ENCODE data around the gene GDPD5. TPM values are rescaled to one million over a fixed set of nuclear protein-coding genes. Genes with fewer than 3 reads are reported as not detected.

GDPD5 gene
- total RNA-seq, 1 experiment from 2014 or later = 7.8 TPM

GRCh38 chr11:75479597-75480145 is 46.1 kb downstream of the GDPD5 start:
- Histone ChIP-seq H3K27ac (ENCODE audit: insufficient read length, low read depth, low read length) (no peak overlapping the region), H2AFZ (ENCODE audit: low read length) (no peak overlapping the region), H4K20me1 (ENCODE audit: control insufficient read depth, insufficient read depth, insufficient read length) (no peaks in the 10 kb centered on the region), H3K4me2 (ENCODE audit: insufficient read depth, insufficient read length, low read length) (no peak overlapping the region), H4K5ac (ENCODE audit: insufficient read length, low read depth, low read length) (no peak overlapping the region), H2BK5ac (ENCODE audit: insufficient read length, low read length) (no peak overlapping the region), H3K4me1 (ENCODE audit: insufficient read depth, low read length) (no peaks in the 10 kb centered on the region), H3K9ac (ENCODE audit: extremely low read depth, insufficient read length, low read length) (no peak overlapping the region), H3K14ac (ENCODE audit: insufficient read depth, low read length) (no peak overlapping the region), H2BK15ac (ENCODE audit: low read depth, low read length) (no peak overlapping the region), H4K8ac (replicated peaks; ENCODE audit: insufficient read length, low read depth, low read length) (no peak overlapping the region), H3T11ph (ENCODE audit: low read length) (no peak overlapping the region), H3K4ac (ENCODE audit: low read depth, low read length) (no peak overlapping the region), H3K79me2 (ENCODE audit: insufficient read depth, low read length) (no peaks in the 10 kb centered on the region), H4K91ac (ENCODE audit: insufficient read length, low read depth, low read length) (no peak overlapping the region), H3K56ac (ENCODE audit: insufficient read length, low read depth, low read length) (no peak overlapping the region), H3K18ac (ENCODE audit: insufficient read length, low read depth, low read length) (no peak overlapping the region), H2BK20ac (ENCODE audit: low read depth, low read length, poor library complexity, severe bottlenecking) (no peak overlapping the region), H2BK12ac (ENCODE audit: insufficient read length, low read depth, low read length) (no peak overlapping the region), H3K27me3 (ENCODE audit: insufficient read depth, low read length) (no peaks in the 10 kb centered on the region), H3K23ac (ENCODE audit: insufficient read length, low read depth, low read length) (no peak overlapping the region), H2AK5ac (ENCODE audit: insufficient read length, low read length) (no peak overlapping the region), H3K79me1 (ENCODE audit: insufficient read depth, low read depth, low read length, poor library complexity, severe bottlenecking) (no peaks in the 10 kb centered on the region), H2BK120ac (ENCODE audit: low read depth, low read length, poor library complexity, severe bottlenecking) (no peak overlapping the region), H3K23me2 (ENCODE audit: insufficient read length, low read depth, low read length, poor library complexity, severe bottlenecking) (no peaks in the 10 kb centered on the region), H3K9me3 (ENCODE audit: control insufficient read depth, low read depth, low read length) (no peaks in the 10 kb centered on the region)
- H3K27ac Mint-ChIP-seq = no peak overlapping the region
- no peaks in the 10 kb centered on the region; a peak in 1 of 5 replicates for H3K9me3 Mint-ChIP-seq
- no CpG with 5 or more reads among the region's 4 CpGs for WGBS (ENCODE audit: extremely low coverage, insufficient read length, low lambda C conversion rate)
- H3K36me3 Mint-ChIP-seq (ENCODE audit: insufficient read depth in 1 of 3, low read depth in 3 of 3) = no peaks in the 10 kb centered on the region
- H3K4me3 Mint-ChIP-seq = no peak overlapping the region
- DNase-seq = no peak
- peaks cover 15 to 26% of the 10 kb centered on the region in 2 experiments for H3K4me1 Mint-ChIP-seq
- no peaks in the 10 kb centered on the region for H3K27me3 Mint-ChIP-seq (ENCODE audit: low read depth)
- TF ChIP-seq CTCF (conservative IDR thresholded peaks at IDR 0.05) = no peak
